Left ventricle myocardium inferior (tissue), 1 donor: ENCODE results near the gene SMYD3. TPM values are rescaled to one million over a fixed set of nuclear protein-coding genes. Genes with fewer than 3 reads are reported as not detected.

ENCODE experiments used
- DNase-seq: peaks from one replicate; pipeline ENCODE4 v3.0.0-alpha.2; 2020
- H3K27ac ChIP-seq: fragments of 200-600 bp; replicated peaks from 2 replicates; pipeline ENCODE4 v1.8.0; 2021
- H3K27me3 ChIP-seq: fragments of 200-600 bp; 2 replicates; pipeline ENCODE4 v1.8.0; 2021; ENCODE audit warnings: low read depth
- H3K36me3 ChIP-seq: fragments of 200-600 bp; 2 replicates; pipeline ENCODE4 v1.8.0; 2021
- H3K4me1 ChIP-seq: fragments of 200-600 bp; 2 replicates; pipeline ENCODE4 v1.8.0; 2021
- H3K4me3 ChIP-seq: fragments of 200-600 bp; 2 replicates; pipeline ENCODE4 v1.8.0; 2021; ENCODE audit warnings: mild to moderate bottlenecking, moderate library complexity
- H3K9me3 ChIP-seq: fragments of 200-600 bp; replicated peaks from 2 replicates; pipeline ENCODE4 v1.8.0; 2021
- CTCF ChIP-seq: fragments of 200-600 bp; IDR thresholded peaks from 2 replicates; pipeline ENCODE4 v1.8.0; 2021; ENCODE audit warnings: antibody characterized with exemption, mild to moderate bottlenecking, borderline replicate concordance
- intact Hi-C: fragments of 100-400 bp; cut with micrococcal nuclease; formaldehyde crosslinking; loops from one replicate; pipeline ENCODE4 v1.11.0; 2022
- total RNA-seq: library from RNA; stranded (reverse); fragmentation: NEBNext Ultra II Directional; extraction: Animal tissue kit (Norgen Biotek cat#: 25700); gene quantifications from one replicate; pipeline ENCODE4 v1.2.1, GENCODE V29; 2021
- donor health status: DM: no; HTN: yes; CAD: no; lungs with severe emphysema.

SMYD3 gene
- total RNA-seq, 1 donor from 2014 or later: 9.9 TPM

- no peaks in the 10 kb centered on the region for H3K27me3 ChIP-seq
- H3K36me3 ChIP-seq: no peaks in the 10 kb centered on the region
- no peak for TF ChIP-seq CTCF
- intact Hi-C loops: no loop called here
- no peaks in the 10 kb centered on the region for H3K9me3 ChIP-seq
- no peaks in the 10 kb centered on the region for H3K4me1 ChIP-seq
- no peak overlapping the region for H3K27ac ChIP-seq
- DNase-seq: no peak
- H3K4me3 ChIP-seq: no peak overlapping the region
These were observed 239.2 kb downstream of the SMYD3 start for GRCh38 chr1:246267896-246268295.

- intact Hi-C loops: no loop called here
- TF ChIP-seq CTCF: no peak
- Histone ChIP-seq H3K9me3 (no peaks in the 10 kb centered on the region), H3K27ac (no peak overlapping the region), H3K27me3 (no peaks in the 10 kb centered on the region), H3K4me3 (no peak overlapping the region), H3K36me3 (no peaks in the 10 kb centered on the region), H3K4me1 (no peaks in the 10 kb centered on the region)
- no peak for DNase-seq
These were observed 239.7 kb downstream of the SMYD3 start for GRCh38 chr1:246267426-246267825.

GRCh38 chr1:246265481-246265880, 241.6 kb downstream of the SMYD3 start:
- intact Hi-C loops: no loop called here

GRCh38 chr1:246262281-246262680, 244.8 kb downstream of the SMYD3 start:
- no peak for DNase-seq
- Histone ChIP-seq H3K27ac (no peak overlapping the region), H3K27me3 (no peaks in the 10 kb centered on the region), H3K4me3 (no peak overlapping the region), H3K36me3 (no peaks in the 10 kb centered on the region), H3K9me3 (peaks cover 24% of the 10 kb centered on the region), H3K4me1 (no peaks in the 10 kb centered on the region)
- no peak for TF ChIP-seq CTCF
- intact Hi-C loops: no loop called here

More at GRCh38 chr1:246265481-246265880, 241.6 kb downstream of the SMYD3 start:
- H3K4me1 ChIP-seq: no peaks in the 10 kb centered on the region
- no peak for DNase-seq
- TF ChIP-seq CTCF: no peak
- no peaks in the 10 kb centered on the region for H3K27me3 ChIP-seq
- H3K4me3 ChIP-seq: no peak overlapping the region
- no peaks in the 10 kb centered on the region for H3K9me3 ChIP-seq
- no peak overlapping the region for H3K27ac ChIP-seq
- H3K36me3 ChIP-seq: no peaks in the 10 kb centered on the region

GRCh38 chr1:246261639-246262038, 245.4 kb downstream of the SMYD3 start:
- H3K4me3 ChIP-seq: no peak overlapping the region
- H3K27me3 ChIP-seq: no peaks in the 10 kb centered on the region
- no peaks in the 10 kb centered on the region for H3K36me3 ChIP-seq
- no peak for TF ChIP-seq CTCF
- no peak for DNase-seq
- H3K9me3 ChIP-seq: peaks cover 27% of the 10 kb centered on the region
- no peaks in the 10 kb centered on the region for H3K4me1 ChIP-seq
- no peak overlapping the region for H3K27ac ChIP-seq
- intact Hi-C loops: no loop called here

- intact Hi-C loops: no loop called here
These were observed 248.8 kb downstream of the SMYD3 start for GRCh38 chr1:246258250-246258649.

More at GRCh38 chr1:246258250-246258649, 248.8 kb downstream of the SMYD3 start:
- H3K9me3 ChIP-seq: peaks cover 38% of the 10 kb centered on the region
- H3K4me1 ChIP-seq: no peaks in the 10 kb centered on the region
- no peaks in the 10 kb centered on the region for H3K27me3 ChIP-seq
- no peak for TF ChIP-seq CTCF
- H3K36me3 ChIP-seq: no peaks in the 10 kb centered on the region
- no peak overlapping the region for H3K27ac ChIP-seq
- no peak overlapping the region for H3K4me3 ChIP-seq
- no peak for DNase-seq
